Measurements from ENCODE around the gene ALDH9A1. TPM values are rescaled to one million over a fixed set of nuclear protein-coding genes. Genes with fewer than 3 reads are reported as not detected.

Gene ALDH9A1
- total and polyA plus RNA-seq, 2 donors (not counting 1 experiment from before 2014, with no cell fraction given), result 217 to 270 TPM

DNA sequence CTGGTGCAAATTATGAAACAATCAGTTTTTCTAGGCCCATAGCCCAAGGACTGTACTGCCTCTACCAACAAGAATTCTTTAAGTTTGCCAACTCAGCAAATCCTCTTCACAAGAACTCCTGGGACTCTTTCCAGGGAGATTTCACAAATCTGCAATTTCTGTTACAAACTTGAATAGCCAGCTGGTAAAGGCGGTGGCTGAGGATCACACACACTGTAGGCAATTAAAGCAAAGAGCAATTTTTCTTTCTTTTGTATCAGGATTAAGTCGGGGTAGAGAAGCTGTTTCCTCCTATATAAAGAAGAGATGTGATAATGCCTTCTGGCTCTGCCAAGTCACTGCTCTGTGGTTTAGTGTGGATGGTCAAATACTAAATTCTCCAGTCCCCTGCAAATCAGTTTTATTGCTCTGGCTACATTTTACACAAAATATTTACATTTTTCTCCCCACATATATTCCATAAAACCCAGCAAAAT is 1.7 kb downstream of the ALDH9A1 start:
- H3K9ac ChIP-seq (ENCODE audit: insufficient read depth, low read length), result no peak overlapping the region
- H2AFZ ChIP-seq (ENCODE audit: low read length), result no peak overlapping the region
- no peaks in the 10 kb centered on the region for H3K4me1 ChIP-seq (ENCODE audit: control insufficient read depth, extremely low read depth, insufficient read depth, low read length)

DNA sequence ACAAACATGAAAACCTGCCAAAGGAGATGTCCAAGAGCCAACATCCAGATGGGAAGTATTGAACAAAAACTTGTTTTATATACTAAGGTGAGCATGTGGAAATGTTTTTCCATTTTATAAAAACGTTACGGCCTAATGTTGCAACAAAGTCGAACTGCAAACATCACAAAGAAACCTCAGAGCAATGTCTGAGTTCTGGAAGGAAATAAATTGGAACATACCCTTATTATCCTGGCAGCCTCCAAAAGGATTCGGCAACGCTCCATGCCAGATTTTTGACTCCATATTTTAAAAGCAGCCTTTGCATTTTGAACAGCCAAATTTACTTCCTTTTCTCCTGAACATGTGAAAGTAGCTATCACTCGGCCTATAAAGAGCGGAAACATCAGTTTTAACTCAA is 3.3 kb downstream of the ALDH9A1 start:
- Histone ChIP-seq H2AFZ (ENCODE audit: low read length) (no peak overlapping the region), H3K4me3 (replicated peaks in 1 of 4; ENCODE audit: control extremely low read depth in 1 of 4, insufficient read depth in 1 of 4, low read depth in 3 of 4, low read length in 4 of 4) (no peak overlapping the region), H3K36me3 (ENCODE audit: control insufficient read depth, insufficient read depth, low read length) (no peaks in the 10 kb centered on the region), H3K27me3 (ENCODE audit: control insufficient read depth, insufficient read depth, low read length) (no peaks in the 10 kb centered on the region), H3K4me1 (ENCODE audit: control insufficient read depth, extremely low read depth, insufficient read depth, low read length) (no peaks in the 10 kb centered on the region), H3K4me2 (ENCODE audit: extremely low read depth, insufficient read depth, low read length) (no peak overlapping the region), H3K9ac (ENCODE audit: insufficient read depth, low read length) (no peak overlapping the region), H3K9me3 (ENCODE audit: control insufficient read depth, insufficient read depth, low read depth, low read length) (no peaks in the 10 kb centered on the region), H3K27ac (ENCODE audit: insufficient read depth, low read length) (no peak overlapping the region), H4K20me1 (ENCODE audit: control insufficient read depth, extremely low read depth, insufficient read depth, low read length) (no peaks in the 10 kb centered on the region), H3K79me2 (ENCODE audit: control insufficient read depth, insufficient read depth, low read length) (peaks cover 41% of the 10 kb centered on the region)
- DNase-seq (ENCODE audit: low read depth in 2 of 2), result no peak
- TF ChIP-seq, protein P1, sequence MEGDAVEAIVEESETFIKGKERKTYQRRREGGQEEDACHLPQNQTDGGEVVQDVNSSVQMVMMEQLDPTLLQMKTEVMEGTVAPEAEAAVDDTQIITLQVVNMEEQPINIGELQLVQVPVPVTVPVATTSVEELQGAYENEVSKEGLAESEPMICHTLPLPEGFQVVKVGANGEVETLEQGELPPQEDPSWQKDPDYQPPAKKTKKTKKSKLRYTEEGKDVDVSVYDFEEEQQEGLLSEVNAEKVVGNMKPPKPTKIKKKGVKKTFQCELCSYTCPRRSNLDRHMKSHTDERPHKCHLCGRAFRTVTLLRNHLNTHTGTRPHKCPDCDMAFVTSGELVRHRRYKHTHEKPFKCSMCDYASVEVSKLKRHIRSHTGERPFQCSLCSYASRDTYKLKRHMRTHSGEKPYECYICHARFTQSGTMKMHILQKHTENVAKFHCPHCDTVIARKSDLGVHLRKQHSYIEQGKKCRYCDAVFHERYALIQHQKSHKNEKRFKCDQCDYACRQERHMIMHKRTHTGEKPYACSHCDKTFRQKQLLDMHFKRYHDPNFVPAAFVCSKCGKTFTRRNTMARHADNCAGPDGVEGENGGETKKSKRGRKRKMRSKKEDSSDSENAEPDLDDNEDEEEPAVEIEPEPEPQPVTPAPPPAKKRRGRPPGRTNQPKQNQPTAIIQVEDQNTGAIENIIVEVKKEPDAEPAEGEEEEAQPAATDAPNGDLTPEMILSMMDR (conservative IDR thresholded peaks at IDR 0.05 in 1 of 2, IDR thresholded peaks at IDR 0.05 in 1 of 2; ENCODE audit: low read depth in 1 of 2, low read length in 2 of 2), result no peak
- TF ChIP-seq EZH2 (IDR thresholded peaks at IDR 0.05; ENCODE audit: low read length, missing control alignments), result no peak

More for the DNA sequence above, 1.7 kb downstream of the ALDH9A1 start:
- Histone ChIP-seq H4K20me1 (ENCODE audit: control insufficient read depth, extremely low read depth, insufficient read depth, low read length) (no peaks in the 10 kb centered on the region), H3K36me3 (ENCODE audit: control insufficient read depth, insufficient read depth, low read length) (no peaks in the 10 kb centered on the region), H3K79me2 (ENCODE audit: control insufficient read depth, insufficient read depth, low read length) (peaks cover 28% of the 10 kb centered on the region), H3K4me2 (ENCODE audit: extremely low read depth, insufficient read depth, low read length) (peak overlapping the region; percentile 78), H3K27ac (ENCODE audit: insufficient read depth, low read length) (peak overlapping the region; percentile 78), H3K27me3 (ENCODE audit: control insufficient read depth, insufficient read depth, low read length) (no peaks in the 10 kb centered on the region), H3K4me3 (replicated peaks in 1 of 4; ENCODE audit: control extremely low read depth in 1 of 4, insufficient read depth in 1 of 4, low read depth in 3 of 4, low read length in 4 of 4) (peak overlapping the region; percentile 62 to 99 (median 84)), H3K9me3 (ENCODE audit: control insufficient read depth, insufficient read depth, low read depth, low read length) (no peaks in the 10 kb centered on the region)
- peak; percentile 92 to 99 for DNase-seq (ENCODE audit: low read depth in 2 of 2)
- TF ChIP-seq EZH2 (IDR thresholded peaks at IDR 0.05; ENCODE audit: low read length, missing control alignments), result no peak
- TF ChIP-seq, protein P1 (conservative IDR thresholded peaks at IDR 0.05 in 1 of 2, IDR thresholded peaks at IDR 0.05 in 1 of 2; ENCODE audit: low read depth in 1 of 2, low read length in 2 of 2), result no peak

DNA sequence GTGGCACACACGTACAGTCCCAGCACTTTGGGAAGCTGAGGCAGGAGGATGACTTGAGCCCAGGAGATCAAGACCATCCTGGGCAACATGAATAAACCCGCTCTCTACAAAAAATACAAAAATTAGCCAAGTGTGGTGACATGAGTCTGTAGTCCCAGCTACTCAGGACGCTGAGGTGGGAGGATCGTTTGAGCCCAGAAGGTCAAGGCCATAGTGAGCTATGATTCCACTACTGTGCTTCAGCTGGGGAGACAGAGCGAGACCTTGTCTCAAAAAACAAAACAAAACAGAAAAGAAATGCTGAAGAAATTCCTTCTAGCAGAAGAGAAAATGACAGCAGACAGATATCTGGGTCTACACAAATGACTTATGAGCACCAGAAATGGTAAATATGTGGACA is 10.3 kb downstream of the ALDH9A1 start:
- Histone ChIP-seq H3K4me3 (replicated peaks in 1 of 4; ENCODE audit: control extremely low read depth in 1 of 4, insufficient read depth in 1 of 4, low read depth in 3 of 4, low read length in 4 of 4) (no peak overlapping the region), H3K4me1 (ENCODE audit: control insufficient read depth, extremely low read depth, insufficient read depth, low read length) (no peaks in the 10 kb centered on the region), H3K27ac (ENCODE audit: insufficient read depth, low read length) (no peak overlapping the region), H3K9ac (ENCODE audit: insufficient read depth, low read length) (no peak overlapping the region), H3K4me2 (ENCODE audit: extremely low read depth, insufficient read depth, low read length) (no peak overlapping the region), H3K27me3 (ENCODE audit: control insufficient read depth, insufficient read depth, low read length) (no peaks in the 10 kb centered on the region), H2AFZ (ENCODE audit: low read length) (no peak overlapping the region), H4K20me1 (ENCODE audit: control insufficient read depth, extremely low read depth, insufficient read depth, low read length) (no peaks in the 10 kb centered on the region), H3K9me3 (ENCODE audit: control insufficient read depth, insufficient read depth, low read depth, low read length) (no peaks in the 10 kb centered on the region), H3K36me3 (ENCODE audit: control insufficient read depth, insufficient read depth, low read length) (no peaks in the 10 kb centered on the region), H3K79me2 (ENCODE audit: control insufficient read depth, insufficient read depth, low read length) (peaks cover 53% of the 10 kb centered on the region)
- TF ChIP-seq, protein P1 (conservative IDR thresholded peaks at IDR 0.05 in 1 of 2, IDR thresholded peaks at IDR 0.05 in 1 of 2; ENCODE audit: low read depth in 1 of 2, low read length in 2 of 2), result no peak
- no peak for TF ChIP-seq EZH2 (IDR thresholded peaks at IDR 0.05; ENCODE audit: low read length, missing control alignments)
- DNase-seq (ENCODE audit: low read depth in 2 of 2), result no peak
